Neural cell (in vitro differentiated cells): ENCODE measurements around the gene ARNT2. TPM values are rescaled to one million over a fixed set of nuclear protein-coding genes. Genes with fewer than 3 reads are reported as not detected.

ENCODE experiments used
- H2AFZ ChIP-seq: fragments of 200-600, 300-800 bp; sonication (generic), shearing (Covaris generic); 2 replicates; pipeline ENCODE4 v1.6.0; 2014; ENCODE audit warnings: low read depth, mild to moderate bottlenecking, antibody characterized with exemption, low read length, moderate library complexity
- H3F3A ChIP-seq: fragments of 200-600 bp; shearing (Covaris generic); 2 replicates; pipeline ENCODE4 v1.6.1; 2016; ENCODE audit warnings: mild to moderate bottlenecking, moderate library complexity, mixed read lengths, antibody characterized with exemption, low read length; ENCODE audit not compliant: insufficient read depth, poor library complexity, severe bottlenecking
- H3K27ac ChIP-seq: fragments of 200-600, 300-800 bp; sonication (generic), shearing (Covaris generic); 2 replicates; pipeline ENCODE4 v1.5.1; 2014; ENCODE audit warnings: mild to moderate bottlenecking, low read length, moderate library complexity
- H3K27me3 ChIP-seq: fragments of 300-800, 200-600 bp; sonication (generic), shearing (Covaris generic); 2 replicates; pipeline ENCODE4 v1.6.0; 2014; ENCODE audit warnings: mild to moderate bottlenecking, low read depth, low read length, moderate library complexity; ENCODE audit not compliant: insufficient read depth
- H3K36me3 ChIP-seq: fragments of 300-800, 200-600 bp; sonication (generic), shearing (Covaris generic); 2 replicates; pipeline ENCODE4 v1.5.1; 2014; ENCODE audit warnings: mild to moderate bottlenecking, antibody characterized with exemption, low read length, moderate library complexity; ENCODE audit not compliant: insufficient read depth
- H3K4me2 ChIP-seq: fragments of 300-800, 200-600 bp; sonication (generic), shearing (Covaris generic); 2 replicates; pipeline ENCODE4 v1.6.0; 2014; ENCODE audit warnings: mild to moderate bottlenecking, low read length
- H3K4me3 ChIP-seq: fragments of 300-800, 200-600 bp; sonication (generic), shearing (Covaris generic); 2 replicates; pipeline ENCODE4 v1.5.1; 2014; ENCODE audit warnings: mild to moderate bottlenecking, low read length, moderate library complexity
- H3K79me2 ChIP-seq: fragments of 200-600 bp; shearing (Covaris generic); replicated peaks from 2 replicates; pipeline ENCODE4 v1.6.0; 2014; ENCODE audit warnings: mild to moderate bottlenecking, low read length, moderate library complexity; ENCODE audit not compliant: insufficient read depth
- H3K9ac ChIP-seq: fragments of 300-800, 200-600 bp; sonication (generic), shearing (Covaris generic); 2 replicates; pipeline ENCODE4 v1.6.1; 2016; ENCODE audit warnings: mild to moderate bottlenecking, low read length, mixed read lengths
- H3K9me2 ChIP-seq: fragments of 200-600 bp; shearing (Covaris generic); 2 replicates; pipeline ENCODE4 v1.6.1; 2016; ENCODE audit warnings: mild to moderate bottlenecking, low read length, mixed read lengths; ENCODE audit not compliant: insufficient read depth
- H3K9me3 ChIP-seq: fragments of 200-600, 300-800 bp; sonication (generic), shearing (Covaris generic); 2 replicates; pipeline ENCODE4 v1.6.1; 2016; ENCODE audit warnings: mild to moderate bottlenecking, mixed run types, low read length, moderate library complexity, mixed read lengths
- H4K20me1 ChIP-seq: fragments of 200-600 bp; shearing (Covaris generic); 2 replicates; pipeline ENCODE4 v1.6.1; 2016; ENCODE audit warnings: mild to moderate bottlenecking, mixed run types; ENCODE audit not compliant: insufficient read depth
- CTCF ChIP-seq: fragments of 450-650 bp; IDR thresholded peaks from 2 replicates; pipeline ENCODE4 v1.5.1; 2014; ENCODE audit warnings: antibody characterized with exemption, mild to moderate bottlenecking, moderate library complexity; ENCODE audit not compliant: poor library complexity, severe bottlenecking
- EP300 ChIP-seq: fragments of 450-650 bp; conservative IDR thresholded peaks from 2 replicates; pipeline ENCODE4 v1.6.1; 2014; ENCODE audit warnings: antibody characterized with exemption, mild to moderate bottlenecking, moderate library complexity; ENCODE audit not compliant: poor library complexity, severe bottlenecking
- EZH2 ChIP-seq: fragments of 200-600, 300-800 bp; shearing (Covaris generic), sonication (generic); IDR thresholded peaks from 2 replicates; pipeline ENCODE4 v1.6.1; 2014; ENCODE audit warnings: antibody characterized with exemption, low read length, borderline replicate concordance, mild to moderate bottlenecking; ENCODE audit not compliant: insufficient read depth, poor library complexity, severe bottlenecking
- MXI1 ChIP-seq: fragments of 450-650 bp; conservative IDR thresholded peaks from 2 replicates; pipeline ENCODE4 v1.6.1; 2014; ENCODE audit warnings: antibody characterized with exemption, mild to moderate bottlenecking; ENCODE audit not compliant: poor library complexity, severe bottlenecking
- POLR2AphosphoS5 ChIP-seq: IDR thresholded peaks from 2 replicates; pipeline ENCODE4 v1.6.1; 2012
- RAD21 ChIP-seq: fragments of 450-650 bp; conservative IDR thresholded peaks from 2 replicates; pipeline ENCODE4 v1.6.1; 2014; ENCODE audit warnings: antibody characterized with exemption, mild to moderate bottlenecking, moderate library complexity
- REST ChIP-seq: IDR thresholded peaks from 2 replicates; pipeline ENCODE4 v1.6.1; 2012; ENCODE audit warnings: borderline replicate concordance
- SMC3 ChIP-seq: fragments of 450-650 bp; conservative IDR thresholded peaks from 2 replicates; pipeline ENCODE4 v1.6.1; 2014; ENCODE audit warnings: antibody characterized with exemption, mild to moderate bottlenecking, moderate library complexity; ENCODE audit not compliant: poor library complexity
- TAF1 ChIP-seq: IDR thresholded peaks from 2 replicates; pipeline ENCODE4 v1.6.1; 2012; ENCODE audit warnings: low read depth
- polyA plus RNA-seq: library from polyadenylated mRNA; depleted of rRNA; stranded (reverse); fragments of >200 nt; gene quantifications from 2 replicates; pipeline ENCODE4 v1.2.3, GENCODE V29; 2014

Gene ARNT2
- polyA plus RNA-seq, 1 donor from 2014 or later: 41.2 TPM

DNA sequence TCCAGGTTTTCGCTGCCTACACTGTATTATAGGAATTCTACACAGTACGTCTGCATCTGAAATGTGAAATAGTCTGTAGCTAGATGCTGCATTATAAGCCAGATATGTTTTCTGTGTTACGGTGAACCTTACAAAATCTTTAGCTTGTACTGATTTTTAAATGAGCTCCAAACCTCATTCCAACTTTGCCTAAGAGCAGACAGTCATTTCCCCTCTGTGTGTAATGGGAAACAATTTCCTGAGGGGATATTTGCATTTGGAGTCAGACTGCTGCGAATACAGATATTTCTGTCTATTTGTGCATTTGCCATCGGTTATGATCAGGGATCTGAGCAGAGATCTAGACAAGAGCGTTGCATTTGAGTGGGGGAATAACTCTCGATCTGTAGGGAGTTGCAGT is 37.5 kb downstream of the ARNT2 start:
- H2AFZ ChIP-seq: no peak overlapping the region
- TF ChIP-seq RAD21: no peak
- TF ChIP-seq POLR2AphosphoS5: no peak
- TF ChIP-seq SMC3: no peak
- TF ChIP-seq CTCF: no peak
- TF ChIP-seq REST: no peak
- no peak for TF ChIP-seq EZH2
- TF ChIP-seq MXI1: no peak
- no peak for TF ChIP-seq TAF1
- no peak for TF ChIP-seq EP300
- peak overlapping the region; percentile 77 for H3K27ac ChIP-seq
- H3K4me2 ChIP-seq: peak overlapping the region; percentile 50
- no peaks in the 10 kb centered on the region for H3K36me3 ChIP-seq
- H3K4me3 ChIP-seq: peak overlapping the region; percentile 54
- H3K9me2 ChIP-seq: no peaks in the 10 kb centered on the region
- H3K79me2 ChIP-seq: peaks cover 31% of the 10 kb centered on the region
- H4K20me1 ChIP-seq: no peaks in the 10 kb centered on the region
- no peaks in the 10 kb centered on the region for H3F3A ChIP-seq
- no peaks in the 10 kb centered on the region for H3K9me3 ChIP-seq
- H3K27me3 ChIP-seq: no peaks in the 10 kb centered on the region
- H3K9ac ChIP-seq: peak overlapping the region; percentile 51

DNA sequence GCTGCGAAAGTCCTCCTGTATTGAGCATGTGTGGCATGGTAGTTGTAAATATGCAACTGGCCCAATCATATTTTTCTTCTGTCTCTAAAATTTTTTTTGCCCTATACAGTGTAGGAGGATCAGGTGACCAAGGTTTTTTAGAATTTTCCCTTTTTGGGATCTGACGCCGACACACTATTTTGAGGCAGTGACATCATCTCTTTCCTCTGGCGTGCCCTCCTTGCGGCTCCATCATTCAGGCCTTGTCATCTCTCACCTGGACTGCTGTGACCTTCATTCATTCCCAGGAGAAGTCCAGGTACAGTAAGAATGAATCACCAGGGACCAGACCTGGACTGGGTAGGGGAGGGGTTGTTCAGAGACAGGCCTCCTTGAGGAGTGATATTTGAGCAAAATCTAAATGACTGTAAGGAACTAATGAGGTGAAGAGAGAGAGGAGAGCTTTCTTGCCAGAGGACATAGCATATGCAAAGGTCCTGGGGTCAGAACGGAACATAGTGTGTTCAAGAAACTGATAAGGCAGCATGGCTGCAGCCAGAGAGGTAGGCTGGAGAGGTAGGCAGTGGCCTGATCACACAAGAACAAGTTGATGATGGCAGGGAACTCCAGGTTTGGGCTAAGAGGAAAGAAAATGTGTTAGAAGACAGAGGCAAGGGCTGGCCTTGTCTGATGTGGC is 38.7 kb downstream of the ARNT2 start:
- peaks cover 26% of the 10 kb centered on the region for H3K79me2 ChIP-seq
- no peak overlapping the region for H2AFZ ChIP-seq
- no peaks in the 10 kb centered on the region for H3K36me3 ChIP-seq
- no peaks in the 10 kb centered on the region for H3K9me2 ChIP-seq
- H3K9me3 ChIP-seq: no peaks in the 10 kb centered on the region
- no peak overlapping the region for H3K9ac ChIP-seq
- no peak overlapping the region for H3K4me3 ChIP-seq
- H3F3A ChIP-seq: no peaks in the 10 kb centered on the region
- TF ChIP-seq EZH2 (no peak), RAD21 (no peak)
- no peak overlapping the region for H3K27ac ChIP-seq
- H4K20me1 ChIP-seq: no peaks in the 10 kb centered on the region
- no peaks in the 10 kb centered on the region for H3K27me3 ChIP-seq
- no peak overlapping the region for H3K4me2 ChIP-seq
